Panc1 (cell line): ENCODE data around the gene LZTFL1. TPM values are rescaled to one million over a fixed set of nuclear protein-coding genes. Genes with fewer than 3 reads are reported as not detected.

Experiments used
- ATAC-seq: fragments of 200-7000 bp; cut with Tn5 transposase; 2 replicates; pipeline ENCODE4 v1.9.1; 2020; ENCODE audit warnings: mild to moderate bottlenecking, moderate library complexity
- BruUV-seq: library from RNA; stranded (reverse); fragments of 400-500 nt; replicated peaks from 2 replicates; lab custom pipeline; 2021; lab: Mats Ljungman, UMichigan
- CTCF ChIA-PET: fragments of 300-600 bp; sonication (Branson Sonifier 250); formaldehyde crosslinking; loops from one replicate; lab custom pipeline; 2022; ENCODE audit warnings: antibody characterized with exemption; lab: Charles Lee
- POLR2A ChIA-PET: fragments of 300-600 bp; sonication (Branson Sonifier 250); formaldehyde crosslinking; loops from one replicate; lab custom pipeline; 2022; ENCODE audit warnings: antibody characterized with exemption; lab: Charles Lee
- DNase-seq: peaks from one replicate; pipeline ENCODE4 v3.0.0-alpha.2; 2010; ENCODE audit warnings: low read depth, low spot score
- H3K27ac ChIP-seq: 2 replicates; pipeline ENCODE4 v1.5.1; 2011; ENCODE audit warnings: mild to moderate bottlenecking, low read length, inconsistent platforms
- H3K27me3 ChIP-seq: fragments of 200-500 bp; sonication (Bioruptor generic); 2 replicates; pipeline ENCODE4 v1.6.0; 2014; ENCODE audit warnings: low read length, inconsistent platforms; ENCODE audit not compliant: control insufficient read depth, insufficient read depth
- H3K36me3 ChIP-seq: fragments of 200-500 bp; sonication (Bioruptor generic); 2 replicates; pipeline ENCODE4 v1.5.1; 2014; ENCODE audit warnings: inconsistent platforms, mild to moderate bottlenecking, low read length, moderate library complexity; ENCODE audit not compliant: control insufficient read depth, insufficient read depth
- H3K4me1 ChIP-seq: 2 replicates; pipeline ENCODE4 v1.5.1; 2011; ENCODE audit warnings: inconsistent platforms, mild to moderate bottlenecking, low read length, moderate library complexity; ENCODE audit not compliant: control insufficient read depth, insufficient read depth
- H3K4me3 ChIP-seq, 2 experiments: 2 replicates each; pipeline ENCODE4 v1.5.1; 2011 to 2012; ENCODE audit warnings: low read depth in 2 of 2, low read length in 2 of 2, mild to moderate bottlenecking in 2 of 2, inconsistent platforms in 1 of 2, moderate library complexity in 1 of 2
- H3K9me3 ChIP-seq: fragments of 200-500 bp; sonication (Bioruptor generic); 2 replicates; pipeline ENCODE4 v1.5.1; 2014; ENCODE audit warnings: low read depth, mild to moderate bottlenecking, inconsistent platforms, low read length, moderate library complexity; ENCODE audit not compliant: control insufficient read depth, insufficient read depth
- CTCF ChIP-seq: fragments of 450-650 bp; IDR thresholded peaks from 2 replicates; pipeline ENCODE4 v1.5.1; 2017; ENCODE audit warnings: mild to moderate bottlenecking
- POLR2AphosphoS5 ChIP-seq: IDR thresholded peaks from 2 replicates; pipeline ENCODE4 v1.6.1; 2012; ENCODE audit warnings: mild to moderate bottlenecking, low read depth, low read length, moderate library complexity
- REST ChIP-seq, 2 experiments: IDR thresholded peaks; 2 replicates each; pipeline ENCODE4 v1.6.1; 2011 to 2012; ENCODE audit warnings: low read depth in 2 of 2, control low read depth in 1 of 2, low read length in 1 of 2, mild to moderate bottlenecking in 1 of 2, moderate library complexity in 1 of 2; ENCODE audit not compliant: insufficient read depth in 1 of 2
- SIN3A ChIP-seq: IDR thresholded peaks from 2 replicates; pipeline ENCODE4 v1.6.1; 2012; ENCODE audit warnings: low read depth, mild to moderate bottlenecking, low read length, moderate library complexity, borderline replicate concordance; ENCODE audit not compliant: insufficient read depth
- TCF7L2 ChIP-seq: IDR thresholded peaks from 2 replicates; pipeline ENCODE4 v1.6.1; 2011; ENCODE audit warnings: mild to moderate bottlenecking, low read depth, low read length, inconsistent platforms
- in situ Hi-C: cut with HindIII; loops from 2 replicates; pipeline ENCODE4 v1.10.0; 2016; ENCODE audit warnings: low sequenced_read_pairs, low pct_unique_long_range_greater_than_20kb
- intact Hi-C: fragments of 100-400 bp; cut with micrococcal nuclease; formaldehyde crosslinking; loops from one replicate; pipeline ENCODE4 v1.10.0; 2022; ENCODE audit not compliant: unreplicated experiment
- total RNA-seq: library from RNA; stranded (reverse); gene quantifications from one replicate; pipeline ENCODE4 v1.2.1, GENCODE V29; 2021; ENCODE audit not compliant: unreplicated experiment

LZTFL1 gene
- total RNA-seq, 1 experiment from 2014 or later = 12.3 TPM

GRCh38 chr3:45817831-45818522 lies 23.9 kb downstream of the LZTFL1 start:
- Histone ChIP-seq H3K4me1 (no peaks in the 10 kb centered on the region), H3K9me3 (no peaks in the 10 kb centered on the region), H3K4me3 (no peak overlapping the region), H3K27me3 (no peaks in the 10 kb centered on the region), H3K36me3 (no peaks in the 10 kb centered on the region), H3K27ac (peak overlapping the region; percentile 56; the same call in 1 of the 2 replicates)
- in situ Hi-C loops = no loop called here
- POLR2A ChIA-PET = interaction anchor here (0.6 kb wide), 1 partner anchor 248 kb away, joined by 3 read pairs; no protein-coding TSS in a partner anchor
- ATAC-seq (peak; percentile 85), DNase-seq (peak; percentile 71)
- TF ChIP-seq POLR2AphosphoS5 (peak; percentile 43; the same call in 1 of the 2 replicates), REST (IDR thresholded peaks at IDR 0.05; ENCODE audit: insufficient read depth in 1 of 2, low read depth in 2 of 2, low read length in 1 of 2) (no peak), SIN3A (no peak), CTCF (no peak), TCF7L2 (peak; percentile 70)
- intact Hi-C loops = no loop called here
- BruUV-seq = no TSS peak
- CTCF ChIA-PET = no interaction called here

- CTCF ChIA-PET = interaction anchor here (0.6 to 0.7 kb wide), 2 partner anchors 32 to 221 kb away, joined by 3 to 6 read pairs; no protein-coding TSS in a partner anchor
- POLR2A ChIA-PET = interaction anchor here (0.6 kb wide), 1 partner anchor 221 kb away, joined by 9 read pairs; no protein-coding TSS in a partner anchor
- intact Hi-C loops (no loop called here), in situ Hi-C loops (no loop called here)
- no peak for DNase-seq
- no peaks in the 10 kb centered on the region for H3K27me3 ChIP-seq
- no TSS peak for BruUV-seq
- no peak for ATAC-seq
- H3K4me3 ChIP-seq = no peak overlapping the region
- no peaks in the 10 kb centered on the region for H3K9me3 ChIP-seq
- H3K27ac ChIP-seq = no peak overlapping the region
- H3K4me1 ChIP-seq = no peaks in the 10 kb centered on the region
- no peaks in the 10 kb centered on the region for H3K36me3 ChIP-seq
- TF ChIP-seq TCF7L2 (no peak), REST (IDR thresholded peaks at IDR 0.05; ENCODE audit: insufficient read depth in 1 of 2, low read depth in 2 of 2, low read length in 1 of 2) (no peak), SIN3A (no peak)
Measured at GRCh38 chr3:45816544-45816943, 25.4 kb downstream of the LZTFL1 start.
